ENCODE data around the gene NEK6.

Gene NEK6

GRCh38 chr9:124399323-124399967, 141.7 kb downstream of the NEK6 start:
- peaks cover 66% of the 10 kb centered on the region for H3K36me3 ChIP-seq (ENCODE audit: control insufficient read depth, low read length)
- H3K4me3 ChIP-seq (ENCODE audit: low read length): no peak overlapping the region
- H3K27ac ChIP-seq (ENCODE audit: low read depth, low read length): no peak overlapping the region
- H3K27me3 ChIP-seq (ENCODE audit: control insufficient read depth, low read length): no peaks in the 10 kb centered on the region
- H3F3A ChIP-seq (ENCODE audit: control insufficient read depth, insufficient read depth): no peaks in the 10 kb centered on the region
- no peaks in the 10 kb centered on the region for H3K4me1 ChIP-seq (ENCODE audit: control insufficient read depth, low read length)
- H3K79me2 ChIP-seq (ENCODE audit: control insufficient read depth, low read length): peaks cover 67% of the 10 kb centered on the region
- TF ChIP-seq, protein P1, sequence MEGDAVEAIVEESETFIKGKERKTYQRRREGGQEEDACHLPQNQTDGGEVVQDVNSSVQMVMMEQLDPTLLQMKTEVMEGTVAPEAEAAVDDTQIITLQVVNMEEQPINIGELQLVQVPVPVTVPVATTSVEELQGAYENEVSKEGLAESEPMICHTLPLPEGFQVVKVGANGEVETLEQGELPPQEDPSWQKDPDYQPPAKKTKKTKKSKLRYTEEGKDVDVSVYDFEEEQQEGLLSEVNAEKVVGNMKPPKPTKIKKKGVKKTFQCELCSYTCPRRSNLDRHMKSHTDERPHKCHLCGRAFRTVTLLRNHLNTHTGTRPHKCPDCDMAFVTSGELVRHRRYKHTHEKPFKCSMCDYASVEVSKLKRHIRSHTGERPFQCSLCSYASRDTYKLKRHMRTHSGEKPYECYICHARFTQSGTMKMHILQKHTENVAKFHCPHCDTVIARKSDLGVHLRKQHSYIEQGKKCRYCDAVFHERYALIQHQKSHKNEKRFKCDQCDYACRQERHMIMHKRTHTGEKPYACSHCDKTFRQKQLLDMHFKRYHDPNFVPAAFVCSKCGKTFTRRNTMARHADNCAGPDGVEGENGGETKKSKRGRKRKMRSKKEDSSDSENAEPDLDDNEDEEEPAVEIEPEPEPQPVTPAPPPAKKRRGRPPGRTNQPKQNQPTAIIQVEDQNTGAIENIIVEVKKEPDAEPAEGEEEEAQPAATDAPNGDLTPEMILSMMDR (IDR thresholded peaks at IDR 0.05; ENCODE audit: low read depth, low read length, poor library complexity, severe bottlenecking): no peak
- no peak for TF ChIP-seq EZH2phosphoT487 (IDR thresholded peaks at IDR 0.05; ENCODE audit: borderline replicate concordance, low read length)
- no peaks in the 10 kb centered on the region for H3K9me2 ChIP-seq (replicated peaks; ENCODE audit: control insufficient read depth, low read length)
- no peak overlapping the region for H3K4me2 ChIP-seq (ENCODE audit: low read length)
- H3K9me3 ChIP-seq (ENCODE audit: control insufficient read depth, insufficient read depth, low read length): no peaks in the 10 kb centered on the region
- peaks cover 8% of the 10 kb centered on the region; the same call in 1 of the 2 replicates for H4K20me1 ChIP-seq (ENCODE audit: control insufficient read depth, insufficient read depth, low read depth, low read length)

DNA sequence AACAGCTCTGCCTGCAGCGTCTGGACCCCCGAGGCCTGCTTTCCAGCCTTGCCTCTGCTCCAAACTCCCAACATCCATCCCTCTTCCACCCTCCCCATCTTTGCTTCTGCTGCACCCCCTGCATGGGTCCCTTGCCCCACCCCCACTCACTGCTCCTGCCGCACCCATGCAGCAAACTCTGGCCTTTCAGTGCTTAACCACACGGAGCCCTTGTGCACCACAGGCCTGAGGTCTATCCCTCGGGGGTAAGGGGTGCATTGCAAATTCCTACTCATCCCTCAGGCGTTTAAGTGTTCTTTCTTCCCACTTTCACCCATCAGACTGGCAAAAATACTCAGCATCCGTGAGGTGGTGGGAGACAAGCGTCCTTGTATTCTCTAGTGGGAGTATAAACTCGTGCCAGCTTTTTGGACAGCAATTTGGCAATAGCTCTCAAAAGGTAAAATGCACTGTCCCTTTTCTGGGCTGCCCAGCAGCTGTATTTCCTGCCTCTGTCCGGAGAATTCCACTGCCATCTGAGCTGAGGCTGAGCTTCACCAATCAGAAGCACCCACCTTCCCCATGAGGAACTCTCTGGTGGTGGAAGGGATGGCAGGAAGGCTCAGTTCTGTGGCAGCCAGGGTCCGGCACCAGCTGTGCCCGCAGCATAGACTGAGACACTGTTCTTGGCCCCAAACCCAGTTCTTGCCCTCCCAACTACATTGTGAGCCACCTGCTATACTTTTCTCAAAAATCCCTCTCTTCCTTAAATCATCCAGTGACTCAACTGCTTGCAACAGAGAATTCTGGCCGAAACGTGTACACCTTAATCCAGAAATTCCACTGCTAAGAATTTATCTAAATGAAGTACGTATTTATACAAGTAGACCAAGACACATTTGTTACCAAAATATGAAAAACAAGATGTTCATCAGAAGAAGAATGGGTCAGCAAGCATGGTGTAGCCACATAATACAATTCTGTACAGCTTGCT, 142.5 kb downstream of the NEK6 start:
- peaks cover 59% of the 10 kb centered on the region for H3K79me2 ChIP-seq (ENCODE audit: control insufficient read depth, low read length)
- H3K4me1 ChIP-seq (ENCODE audit: control insufficient read depth, low read length): no peaks in the 10 kb centered on the region
- H3K9me3 ChIP-seq (ENCODE audit: control insufficient read depth, insufficient read depth, low read length): no peaks in the 10 kb centered on the region
- H3K27ac ChIP-seq (ENCODE audit: low read depth, low read length): no peak overlapping the region
- no peak for TF ChIP-seq EZH2phosphoT487 (IDR thresholded peaks at IDR 0.05; ENCODE audit: borderline replicate concordance, low read length)
- TF ChIP-seq, protein P1 (IDR thresholded peaks at IDR 0.05; ENCODE audit: low read depth, low read length, poor library complexity, severe bottlenecking): no peak
- peaks cover 66% of the 10 kb centered on the region for H3K36me3 ChIP-seq (ENCODE audit: control insufficient read depth, low read length)
- no peaks in the 10 kb centered on the region for H3K9me2 ChIP-seq (replicated peaks; ENCODE audit: control insufficient read depth, low read length)
- no peak overlapping the region for H3K4me3 ChIP-seq (ENCODE audit: low read length)
- no peaks in the 10 kb centered on the region for H3K27me3 ChIP-seq (ENCODE audit: control insufficient read depth, low read length)
- H3K4me2 ChIP-seq (ENCODE audit: low read length): no peak overlapping the region
- H4K20me1 ChIP-seq (ENCODE audit: control insufficient read depth, insufficient read depth, low read depth, low read length): peaks cover 5% of the 10 kb centered on the region; the same call in 1 of the 2 replicates
- H3F3A ChIP-seq (ENCODE audit: control insufficient read depth, insufficient read depth): no peaks in the 10 kb centered on the region
